ENCODE data around the gene MAPK8IP3. TPM values are rescaled to one million over a fixed set of nuclear protein-coding genes. Genes with fewer than 3 reads are reported as not detected.

Gene MAPK8IP3
- total RNA-seq, 1 experiment from 2014 or later: 72.3 TPM

GRCh38 chr16:1791943-1792812, 86.2 kb downstream of the MAPK8IP3 start (continued):
- TF ChIP-seq USF2 (CRISPR knock-in tag; IDR thresholded peaks at IDR 0.05): no peak
- TF ChIP-seq NFATC4 (CRISPR knock-in tag; IDR thresholded peaks at IDR 0.05): no peak
- no peak for TF ChIP-seq ZNF263 (CRISPR knock-in tag; IDR thresholded peaks at IDR 0.05; ENCODE audit: low read depth)
- TF ChIP-seq SMAD3 (CRISPR knock-in tag; IDR thresholded peaks at IDR 0.05; ENCODE audit: borderline replicate concordance): no peak
- TF ChIP-seq ESRRA (CRISPR knock-in tag; IDR thresholded peaks at IDR 0.05; ENCODE audit: borderline replicate concordance): no peak
- no peak for TF ChIP-seq STAT6 (CRISPR knock-in tag; conservative IDR thresholded peaks at IDR 0.05; ENCODE audit: low read depth)

- Mint-ChIP-seq H3K27me3 (ENCODE audit: low read depth) (no peaks in the 10 kb centered on the region; the same call in 1 of the 2 replicates), H3K4me3 (no peak overlapping the region), H3K9me3 (peaks cover 11% of the 10 kb centered on the region), H3K27ac (no peak overlapping the region), H3K36me3 (peaks cover 11% of the 10 kb centered on the region), H3K4me1 (no peaks in the 10 kb centered on the region)
- CTCF ChIA-PET: interaction anchor here (1.0 to 1.6 kb wide), 2 partner anchors 30 to 131 kb away, joined by 3 to 5 read pairs; no protein-coding TSS in a partner anchor
- DNase-seq (ENCODE audit: low spot score) (no peak), ATAC-seq (no peak)
- POLR2A ChIA-PET: interaction anchor here (0.9 to 1.2 kb wide), 2 partner anchors 10 to 35 kb away, joined by 3 read pairs; partner anchors contain the start of genes NUBP2 and SPSB3
- TF ChIP-seq ZNF263 (CRISPR knock-in tag; IDR thresholded peaks at IDR 0.05; ENCODE audit: low read depth): no peak
- no peak for TF ChIP-seq TCF7 (CRISPR knock-in tag; IDR thresholded peaks at IDR 0.05; ENCODE audit: low read depth)
- no peak for TF ChIP-seq RELA (CRISPR knock-in tag; IDR thresholded peaks at IDR 0.05; ENCODE audit: borderline replicate concordance)
- TF ChIP-seq ZNF121 (CRISPR knock-in tag; IDR thresholded peaks at IDR 0.05): no peak
- no peak for TF ChIP-seq PRRX2 (CRISPR knock-in tag; IDR thresholded peaks at IDR 0.05)
- TF ChIP-seq IRF1 (CRISPR knock-in tag; IDR thresholded peaks at IDR 0.05): no peak
- no peak for TF ChIP-seq PRDM15 (CRISPR knock-in tag; IDR thresholded peaks at IDR 0.05)
- no peak for TF ChIP-seq MXD4 (CRISPR knock-in tag; IDR thresholded peaks at IDR 0.05; ENCODE audit: borderline replicate concordance)
- no peak for TF ChIP-seq ELF4 (CRISPR knock-in tag; IDR thresholded peaks at IDR 0.05; ENCODE audit: low read depth)
- no peak for TF ChIP-seq ZSCAN18 (CRISPR knock-in tag; IDR thresholded peaks at IDR 0.05)
- no peak for TF ChIP-seq FOXP4 (CRISPR knock-in tag; IDR thresholded peaks at IDR 0.05)
- no peak for TF ChIP-seq ERG (CRISPR knock-in tag; IDR thresholded peaks at IDR 0.05)
Measured at GRCh38 chr16:1792836-1793577, 87.0 kb downstream of the MAPK8IP3 start.
